K562 (cell line): ENCODE measurements around the gene ASPDH.

Experiments
- EP300 ChIP-seq: IDR thresholded peaks from 2 replicates; pipeline ENCODE4 v1.6.1; 2012; ENCODE audit warnings: low read length, improper control_type of control experiment
- MCM7 ChIP-seq, 2 experiments: fragments of 450-650 bp; IDR thresholded peaks; 2 replicates each; pipeline ENCODE4 v1.6.1; 2016 to 2018
- TBP ChIP-seq: optimal IDR thresholded peaks from 2 replicates; pipeline ENCODE3; 2011; ENCODE audit warnings: low read depth, low read length, improper control_type of control experiment
- ZFP30 ChIP-seq: fragments of 250-450 bp; sonication (Bioruptor Pico); IDR thresholded peaks from 2 replicates; pipeline ENCODE4 v1.8.0; 2022; ENCODE audit warnings: moderate library complexity, mild to moderate bottlenecking, inconsistent platforms, borderline replicate concordance
- ZNF197 ChIP-seq: fragments of 200-800 bp; sonication (Bioruptor generic); IDR thresholded peaks from 2 replicates; pipeline ENCODE4 v1.6.1; 2016; ENCODE audit warnings: low read depth, missing genetic modification characterization, missing compliant biosample characterization
- ZNF398 ChIP-seq: fragments of 250-450 bp; sonication (Bioruptor Pico); IDR thresholded peaks from 2 replicates; pipeline ENCODE4 v1.8.0; 2021; ENCODE audit warnings: moderate library complexity, mild to moderate bottlenecking, inconsistent platforms
- ZNF561 ChIP-seq: fragments of 450-650 bp; formaldehyde crosslinking; conservative IDR thresholded peaks from 2 replicates; pipeline ENCODE4 v1.4.0; 2020; ENCODE audit warnings: mild to moderate bottlenecking, moderate library complexity
- ZSCAN29 ChIP-seq: fragments of 450-650 bp; IDR thresholded peaks from 2 replicates; pipeline ENCODE4 v1.6.1; 2017
- TF ChIP-seq, protein P1 (sequence below): fragments of 250-450 bp; sonication (Bioruptor Pico); IDR thresholded peaks from 2 replicates; pipeline ENCODE4 v1.8.0; 2021; ENCODE audit warnings: mild to moderate bottlenecking, moderate library complexity
- TF ChIP-seq, protein P2 (sequence below), 3 experiments: IDR thresholded peaks in 2 of 3; conservative IDR thresholded peaks in 1 of 3; 2 replicates each; pipeline ENCODE4 v1.5.1; 2011 to 2012; ENCODE audit warnings: low read length in 3 of 3, mild to moderate bottlenecking in 3 of 3, control low read depth in 2 of 3, improper control_type of control experiment in 1 of 3, inconsistent platforms in 1 of 3, low read depth in 1 of 3, mixed read lengths in 1 of 3, moderate library complexity in 1 of 3; ENCODE audit not compliant: insufficient read depth in 2 of 3

GRCh38 chr19:50559636-50560035, 45.9 kb upstream of the ASPDH start:
- TF ChIP-seq EP300 = no peak
- TF ChIP-seq MCM7 (IDR thresholded peaks at IDR 0.05) = no peak
- no peak for TF ChIP-seq TBP
- no peak for TF ChIP-seq ZFP30 (CRISPR knock-in tag)
- TF ChIP-seq, protein P1, sequence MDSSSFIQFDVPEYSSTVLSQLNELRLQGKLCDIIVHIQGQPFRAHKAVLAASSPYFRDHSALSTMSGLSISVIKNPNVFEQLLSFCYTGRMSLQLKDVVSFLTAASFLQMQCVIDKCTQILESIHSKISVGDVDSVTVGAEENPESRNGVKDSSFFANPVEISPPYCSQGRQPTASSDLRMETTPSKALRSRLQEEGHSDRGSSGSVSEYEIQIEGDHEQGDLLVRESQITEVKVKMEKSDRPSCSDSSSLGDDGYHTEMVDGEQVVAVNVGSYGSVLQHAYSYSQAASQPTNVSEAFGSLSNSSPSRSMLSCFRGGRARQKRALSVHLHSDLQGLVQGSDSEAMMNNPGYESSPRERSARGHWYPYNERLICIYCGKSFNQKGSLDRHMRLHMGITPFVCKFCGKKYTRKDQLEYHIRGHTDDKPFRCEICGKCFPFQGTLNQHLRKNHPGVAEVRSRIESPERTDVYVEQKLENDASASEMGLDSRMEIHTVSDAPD (CRISPR knock-in tag) = no peak
- no peak for TF ChIP-seq ZNF398 (CRISPR knock-in tag)
- no peak for TF ChIP-seq ZNF561 (CRISPR knock-in tag)
- no peak for TF ChIP-seq ZSCAN29
- no peak for TF ChIP-seq ZNF197 (CRISPR knock-in tag)
- TF ChIP-seq, protein P2, sequence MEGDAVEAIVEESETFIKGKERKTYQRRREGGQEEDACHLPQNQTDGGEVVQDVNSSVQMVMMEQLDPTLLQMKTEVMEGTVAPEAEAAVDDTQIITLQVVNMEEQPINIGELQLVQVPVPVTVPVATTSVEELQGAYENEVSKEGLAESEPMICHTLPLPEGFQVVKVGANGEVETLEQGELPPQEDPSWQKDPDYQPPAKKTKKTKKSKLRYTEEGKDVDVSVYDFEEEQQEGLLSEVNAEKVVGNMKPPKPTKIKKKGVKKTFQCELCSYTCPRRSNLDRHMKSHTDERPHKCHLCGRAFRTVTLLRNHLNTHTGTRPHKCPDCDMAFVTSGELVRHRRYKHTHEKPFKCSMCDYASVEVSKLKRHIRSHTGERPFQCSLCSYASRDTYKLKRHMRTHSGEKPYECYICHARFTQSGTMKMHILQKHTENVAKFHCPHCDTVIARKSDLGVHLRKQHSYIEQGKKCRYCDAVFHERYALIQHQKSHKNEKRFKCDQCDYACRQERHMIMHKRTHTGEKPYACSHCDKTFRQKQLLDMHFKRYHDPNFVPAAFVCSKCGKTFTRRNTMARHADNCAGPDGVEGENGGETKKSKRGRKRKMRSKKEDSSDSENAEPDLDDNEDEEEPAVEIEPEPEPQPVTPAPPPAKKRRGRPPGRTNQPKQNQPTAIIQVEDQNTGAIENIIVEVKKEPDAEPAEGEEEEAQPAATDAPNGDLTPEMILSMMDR (IDR thresholded peaks at IDR 0.05 in 2 of 3, conservative IDR thresholded peaks at IDR 0.05 in 1 of 3; ENCODE audit: insufficient read depth in 2 of 3, low read depth in 1 of 3, low read length in 3 of 3) = no peak
